ENCODE data around the gene RNASE12. TPM values are rescaled to one million over a fixed set of nuclear protein-coding genes. Genes with fewer than 3 reads are reported as not detected.

The RNASE12 gene
- total and polyA plus RNA-seq, 9 of the 15 experiments (the other 6 are each of a cell fraction or from before 2014, with no cell fraction given), result 0.24 TPM; not detected in 8

- no peak for TF ChIP-seq BCLAF1 (IDR thresholded peaks at IDR 0.05; ENCODE audit: borderline replicate concordance in 1 of 2, control insufficient read depth in 1 of 2, low read depth in 2 of 2, low read length in 1 of 2)
- TF ChIP-seq TCF3 (CRISPR knock-in tag; IDR thresholded peaks at IDR 0.05), result peak; percentile 85
- TF ChIP-seq ARID1B (IDR thresholded peaks at IDR 0.05), result peak; percentile 88
- no peak for TF ChIP-seq HMGN3 (IDR thresholded peaks at IDR 0.05; ENCODE audit: borderline replicate concordance, extremely low read depth, insufficient read length, low read depth, low read length)
- TF ChIP-seq SRSF3 (IDR thresholded peaks at IDR 0.05; ENCODE audit: insufficient read depth, low read length), result no peak
- no peak for TF ChIP-seq ZNF830 (CRISPR knock-in tag; IDR thresholded peaks at IDR 0.05)
- TF ChIP-seq ATF3 (IDR thresholded peaks at IDR 0.05), result no peak; the same call in 1 of the 2 replicates
- TF ChIP-seq ATF3 (CRISPR knock-in tag; conservative IDR thresholded peaks at IDR 0.05), result no peak
- TF ChIP-seq ZHX1 (conservative IDR thresholded peaks at IDR 0.05; ENCODE audit: low read length), result no peak
- no peak for TF ChIP-seq MLX (CRISPR knock-in tag; conservative IDR thresholded peaks at IDR 0.05)
- no peak for TF ChIP-seq POLR2A (conservative IDR thresholded peaks at IDR 0.05)
- no peak for TF ChIP-seq CXXC5 (CRISPR knock-in tag; IDR thresholded peaks at IDR 0.05)
- no peak for TF ChIP-seq PREB (CRISPR knock-in tag; IDR thresholded peaks at IDR 0.05)
- TF ChIP-seq SP1 (CRISPR knock-in tag; IDR thresholded peaks at IDR 0.05), result no peak
- TF ChIP-seq HDAC6 (IDR thresholded peaks at IDR 0.05; ENCODE audit: low read depth, low read length), result no peak
- TF ChIP-seq SNIP1 (IDR thresholded peaks at IDR 0.05; ENCODE audit: low read depth), result no peak
- peak; percentile 85 for TF ChIP-seq CBFA2T3 (IDR thresholded peaks at IDR 0.05)
- TF ChIP-seq TFAP4 (CRISPR knock-in tag; IDR thresholded peaks at IDR 0.05; ENCODE audit: borderline replicate concordance), result no peak
- peak; percentile 60 for TF ChIP-seq CEBPB (tag; IDR thresholded peaks at IDR 0.05)
- no peak for TF ChIP-seq HMG20B (CRISPR knock-in tag; IDR thresholded peaks at IDR 0.05)
Observed at GRCh38 chr14:20568393-20568792, 22.8 kb downstream of the RNASE12 start (continued).

Data from K562 (cell line).